IMR-90 (cell line): ENCODE data around the gene TP63. TPM values are rescaled to one million over a fixed set of nuclear protein-coding genes. Genes with fewer than 3 reads are reported as not detected.

Experiments
- ATAC-seq: fragments of 200-7000 bp; cut with Tn5 transposase; 2 replicates; pipeline ENCODE4 v1.9.1; 2020; ENCODE audit warnings: low read depth, mild to moderate bottlenecking, moderate library complexity
- BruUV-seq: library from RNA; stranded (reverse); fragments of 400-500 nt; replicated peaks from 2 replicates; lab custom pipeline; 2021; lab: Mats Ljungman, UMichigan
- CTCF ChIA-PET: fragments of 300-600 bp; formaldehyde crosslinking; extraction: SDS; loops from one replicate; lab custom pipeline; 2021; ENCODE audit warnings: antibody characterized with exemption; lab: Yijun Ruan, JAX
- POLR2A ChIA-PET: fragments of 300-600 bp; sonication (Branson Sonifier 250); formaldehyde crosslinking; loops from one replicate; lab custom pipeline; 2022; ENCODE audit warnings: antibody characterized with exemption; ENCODE audit not compliant: unreplicated experiment; lab: Charles Lee
- DNase-seq: peaks from one replicate; pipeline ENCODE4 v3.0.0; 2013
- H2AFZ ChIP-seq: replicated peaks from 2 replicates; pipeline ENCODE3; 2013; ENCODE audit warnings: low read length, mild to moderate bottlenecking; ENCODE audit not compliant: poor library complexity
- H2AK5ac ChIP-seq: 2 replicates; pipeline ENCODE4 v1.6.1; 2013; ENCODE audit warnings: low read depth, low read length, inconsistent platforms
- H2AK9ac ChIP-seq: replicated peaks from 2 replicates; pipeline ENCODE3; 2013; ENCODE audit warnings: mild to moderate bottlenecking, low read depth, low read length, moderate library complexity; ENCODE audit not compliant: poor library complexity
- H2BK120ac ChIP-seq: 2 replicates; pipeline ENCODE4 v1.6.1; 2013; ENCODE audit warnings: low read depth, low read length, inconsistent platforms
- H2BK15ac ChIP-seq: 3 replicates; pipeline ENCODE4 v1.6.1; 2013; ENCODE audit warnings: low read depth, low read length, inconsistent platforms
- H2BK20ac ChIP-seq: 2 replicates; pipeline ENCODE4 v1.6.1; 2013; ENCODE audit warnings: low read depth, mild to moderate bottlenecking, inconsistent platforms, low read length, moderate library complexity
- H2BK5ac ChIP-seq: 2 replicates; pipeline ENCODE4 v1.6.1; 2013; ENCODE audit warnings: mild to moderate bottlenecking, low read depth, low read length, inconsistent platforms; ENCODE audit not compliant: poor library complexity, severe bottlenecking
- H3K14ac ChIP-seq: replicated peaks from 2 replicates; pipeline ENCODE4 v1.6.1; 2013; ENCODE audit warnings: low read depth, low read length, inconsistent platforms
- H3K18ac ChIP-seq: 2 replicates; pipeline ENCODE4 v1.6.1; 2013; ENCODE audit warnings: low read depth, low read length, control low read depth
- H3K23ac ChIP-seq: 2 replicates; pipeline ENCODE4 v1.6.1; 2013; ENCODE audit warnings: low read depth, low read length, inconsistent platforms
- H3K27ac ChIP-seq: 2 replicates; pipeline ENCODE4 v1.5.1; 2013; ENCODE audit warnings: mild to moderate bottlenecking, control low read depth, low read length; ENCODE audit not compliant: insufficient read depth
- H3K27me3 ChIP-seq: 2 replicates; pipeline ENCODE4 v1.6.1; 2013; ENCODE audit warnings: low read length; ENCODE audit not compliant: control insufficient read depth, insufficient read depth
- H3K36me3 ChIP-seq: 2 replicates; pipeline ENCODE4 v1.6.1; 2013; ENCODE audit warnings: low read length, mixed read lengths; ENCODE audit not compliant: control insufficient read depth, insufficient read depth
- H3K4ac ChIP-seq: 2 replicates; pipeline ENCODE4 v1.6.1; 2013; ENCODE audit warnings: low read depth, low read length, inconsistent platforms
- H3K4me1 ChIP-seq: 2 replicates; pipeline ENCODE4 v1.6.1; 2013; ENCODE audit warnings: low read length, mixed read lengths; ENCODE audit not compliant: control insufficient read depth, insufficient read depth
- H3K4me2 ChIP-seq: 2 replicates; pipeline ENCODE4 v1.6.1; 2013; ENCODE audit warnings: low read depth, mild to moderate bottlenecking, control low read depth, low read length, moderate library complexity
- H3K4me3 ChIP-seq: 2 replicates; pipeline ENCODE4 v1.5.1; 2013; ENCODE audit warnings: low read depth, mild to moderate bottlenecking, control low read depth, low read length, moderate library complexity; ENCODE audit not compliant: insufficient read depth
- H3K56ac ChIP-seq: 2 replicates; pipeline ENCODE4 v1.6.1; 2013; ENCODE audit warnings: low read length, inconsistent platforms; ENCODE audit not compliant: insufficient read depth; ENCODE audit errors: extremely low read depth
- H3K79me1 ChIP-seq, 2 experiments: 2 replicates each; pipeline ENCODE4 v1.6.1; 2013; ENCODE audit warnings: low read length in 2 of 2, inconsistent platforms in 1 of 2, low read depth in 1 of 2
- H3K9ac ChIP-seq: 2 replicates; pipeline ENCODE4 v1.6.1; 2013; ENCODE audit warnings: low read depth, low read length, control low read depth
- H3K9me1 ChIP-seq: 2 replicates; pipeline ENCODE4 v1.6.1; 2013; ENCODE audit warnings: low read length, inconsistent platforms; ENCODE audit not compliant: insufficient read depth
- H3K9me3 ChIP-seq: 2 replicates; pipeline ENCODE4 v1.6.1; 2013; ENCODE audit warnings: low read length; ENCODE audit not compliant: control insufficient read depth, insufficient read depth
- H4K20me1 ChIP-seq: 2 replicates; pipeline ENCODE4 v1.6.1; 2013; ENCODE audit warnings: low read length, inconsistent platforms; ENCODE audit not compliant: insufficient read depth
- H4K5ac ChIP-seq: 2 replicates; pipeline ENCODE4 v1.6.1; 2013; ENCODE audit warnings: mild to moderate bottlenecking, low read depth, low read length, control low read depth
- H4K8ac ChIP-seq, 2 experiments: 2 replicates each; pipeline ENCODE4 v1.6.1; 2013; ENCODE audit warnings: low read depth in 2 of 2, low read length in 2 of 2, control low read depth in 1 of 2, inconsistent platforms in 1 of 2
- H4K91ac ChIP-seq: 2 replicates; pipeline ENCODE4 v1.6.1; 2013; ENCODE audit warnings: low read depth, low read length, inconsistent platforms; ENCODE audit not compliant: insufficient read depth
- BHLHE40 ChIP-seq: fragments of 150-350 bp; IDR thresholded peaks from 2 replicates; pipeline ENCODE4 v1.6.1; 2016; ENCODE audit warnings: mild to moderate bottlenecking, low read depth, low read length
- CEBPB ChIP-seq: IDR thresholded peaks from 2 replicates; pipeline ENCODE4 v1.6.1; 2012; ENCODE audit warnings: low read depth, low read length, improper control_type of control experiment
- CHD1 ChIP-seq: IDR thresholded peaks from 2 replicates; pipeline ENCODE4 v1.6.1; 2012; ENCODE audit warnings: low read depth, low read length, improper control_type of control experiment
- FOS ChIP-seq: fragments of 150-350 bp; IDR thresholded peaks from 2 replicates; pipeline ENCODE4 v1.6.1; 2016; ENCODE audit warnings: low read depth, low read length
- MAFK ChIP-seq: IDR thresholded peaks from 2 replicates; pipeline ENCODE4 v1.6.1; 2012; ENCODE audit warnings: low read depth, low read length, improper control_type of control experiment
- MAZ ChIP-seq: IDR thresholded peaks from 2 replicates; pipeline ENCODE4 v1.6.1; 2012; ENCODE audit warnings: low read depth, mild to moderate bottlenecking, low read length, improper control_type of control experiment, moderate library complexity, borderline replicate concordance
- MXI1 ChIP-seq: IDR thresholded peaks from 2 replicates; pipeline ENCODE4 v1.6.1; 2012; ENCODE audit warnings: low read depth, mild to moderate bottlenecking, low read length, moderate library complexity, borderline replicate concordance
- NFE2L2 ChIP-seq: fragments of 150-350 bp; IDR thresholded peaks from 2 replicates; pipeline ENCODE4 v1.6.1; 2016; ENCODE audit warnings: low read depth, mild to moderate bottlenecking, low read length
- POLR2A ChIP-seq: IDR thresholded peaks from 2 replicates; pipeline ENCODE4 v1.6.1; 2012; ENCODE audit warnings: mild to moderate bottlenecking, low read depth, low read length
- RAD21 ChIP-seq: IDR thresholded peaks from 2 replicates; pipeline ENCODE4 v1.6.1; 2012; ENCODE audit warnings: low read length, improper control_type of control experiment
- RCOR1 ChIP-seq: IDR thresholded peaks from 2 replicates; pipeline ENCODE4 v1.6.1; 2012; ENCODE audit warnings: mild to moderate bottlenecking, low read length, improper control_type of control experiment; ENCODE audit not compliant: insufficient replicate concordance
- RFX5 ChIP-seq: IDR thresholded peaks from 2 replicates; pipeline ENCODE4 v1.8.0; 2012; ENCODE audit warnings: low read depth, mild to moderate bottlenecking, low read length, moderate library complexity
- SMC3 ChIP-seq: fragments of 150-350 bp; IDR thresholded peaks from 2 replicates; pipeline ENCODE4 v1.6.1; 2016; ENCODE audit warnings: low read depth, mild to moderate bottlenecking, antibody characterized with exemption, low read length, moderate library complexity
- WGBS, 2 experiments: methylation state at CpG; one replicate each; pipeline versions ENCODE4 v1.1.5 to v1.1.7; 2013; ENCODE audit warnings: missing lambda C conversion rate in 2 of 2; ENCODE audit not compliant: insufficient read length in 1 of 2; ENCODE audit errors: extremely low coverage in 2 of 2; 5-methylcytosine and 5-hydroxymethylcytosine counted together
- dilution Hi-C: fragments of 300-500 bp; cut with HindIII; formaldehyde crosslinking; loops from one replicate; pipeline ENCODE4 v1.14.3; 2018; ENCODE audit warnings: low sequenced_read_pairs; ENCODE audit not compliant: unreplicated experiment
- in situ Hi-C: fragments of 300-500 bp; cut with MboI; formaldehyde crosslinking; loops from 3 replicates; pipeline ENCODE4 v1.14.3; 2019; ENCODE audit warnings: low sequenced_read_pairs, inconsistent platforms, mixed read lengths
- intact Hi-C: fragments of 100-400 bp; cut with micrococcal nuclease; formaldehyde crosslinking; loops from 2 replicates; pipeline ENCODE4 v1.10.0; 2022
- polyA plus RNA-seq, 3 experiments: library from polyadenylated mRNA; depleted of rRNA; stranded (reverse); fragments of >200 nt; gene quantifications; 2 replicates each; pipeline ENCODE4 v1.2.3, GENCODE V29; 2012; ENCODE audit warnings: low replicate concordance in 1 of 3
- total RNA-seq: library from RNA; depleted of rRNA; stranded (reverse); fragments of >200 nt; gene quantifications from 2 replicates; pipeline ENCODE4 v1.2.3, GENCODE V29; 2012
- TF ChIP-seq, protein P1 (sequence below): fragments of 150-350 bp; IDR thresholded peaks from 2 replicates; pipeline ENCODE4 v1.6.1; 2016; ENCODE audit warnings: low read depth, mild to moderate bottlenecking, low read length, moderate library complexity, borderline replicate concordance
- TF ChIP-seq, protein P2 (sequence below): fragments of 150-350 bp; IDR thresholded peaks from 2 replicates; pipeline ENCODE4 v1.6.1; 2017; ENCODE audit warnings: mild to moderate bottlenecking, antibody characterized with exemption, low read length, low read depth
- TF ChIP-seq, protein P3 (sequence below): conservative IDR thresholded peaks from 2 replicates; pipeline ENCODE4 v1.5.1; 2012; ENCODE audit warnings: mild to moderate bottlenecking, low read depth, low read length, improper control_type of control experiment

TP63 gene
- total and polyA plus RNA-seq, 2 of the 4 experiments (the other 2 are of a cell fraction): not detected

DNA sequence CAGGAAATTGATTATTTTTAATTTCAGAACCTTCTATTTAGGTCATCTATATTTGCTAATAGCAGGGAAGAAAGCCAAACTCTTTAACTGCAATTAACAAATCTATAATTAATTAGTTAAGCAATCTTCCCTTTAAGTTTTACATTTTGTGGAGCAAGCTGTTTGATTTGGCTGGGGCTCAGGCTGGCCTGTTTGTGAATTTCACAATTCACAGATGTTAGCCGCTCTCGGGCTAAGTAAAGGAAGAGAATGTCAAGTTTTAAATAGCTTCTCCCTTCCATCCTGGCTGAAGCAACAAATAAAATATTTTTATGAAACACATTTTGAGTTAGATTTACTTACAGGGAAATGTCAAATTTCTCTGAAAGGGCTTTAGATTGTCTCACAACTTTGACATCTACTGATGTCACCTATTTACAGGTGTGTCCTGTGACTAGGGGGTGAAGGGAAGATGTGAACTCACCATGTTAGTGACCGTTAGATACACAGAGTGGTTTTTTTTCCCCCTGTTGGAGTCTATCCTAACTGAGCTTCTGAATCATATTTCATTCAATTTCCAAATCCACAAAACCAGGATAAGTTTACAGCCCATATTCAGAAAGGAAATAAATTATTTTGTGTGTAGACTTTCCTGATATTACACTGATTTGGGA is 1.3 kb upstream of the TP63 start:
- Histone ChIP-seq H2AK5ac (no peak overlapping the region), H3K79me1 (no peaks in the 10 kb centered on the region), H3K9ac (no peak overlapping the region), H2BK5ac (no peak overlapping the region), H2AK9ac (no peak overlapping the region), H3K23ac (no peak overlapping the region), H3K18ac (no peak overlapping the region), H4K91ac (no peak overlapping the region), H4K8ac (no peak overlapping the region), H2AFZ (no peak overlapping the region), H3K9me1 (no peaks in the 10 kb centered on the region), H3K27me3 (no peaks in the 10 kb centered on the region; the same call in 1 of the 2 replicates), H4K20me1 (no peaks in the 10 kb centered on the region), H2BK20ac (no peak overlapping the region), H3K14ac (no peak overlapping the region), H3K4me1 (no peaks in the 10 kb centered on the region), H3K4me3 (no peak overlapping the region), H3K36me3 (no peaks in the 10 kb centered on the region), H3K9me3 (no peaks in the 10 kb centered on the region), H3K56ac (no peak overlapping the region), H2BK120ac (no peak overlapping the region), H2BK15ac (no peak overlapping the region), H3K27ac (no peak overlapping the region), H3K4ac (no peak overlapping the region), H3K4me2 (no peak overlapping the region), H4K5ac (no peak overlapping the region)
- DNase-seq (no peak), ATAC-seq (no peak)
- POLR2A ChIA-PET: no interaction called here
- dilution Hi-C loops: no loop called here
- BruUV-seq: no TSS peak
- TF ChIP-seq MAZ (no peak), BHLHE40 (no peak), CHD1 (no peak), SMC3 (no peak), RCOR1 (no peak), MAFK (no peak), MXI1 (no peak), CEBPB (no peak), POLR2A (no peak), FOS (no peak), NFE2L2 (no peak), RAD21 (no peak), RFX5 (no peak)
- TF ChIP-seq, protein P1, sequence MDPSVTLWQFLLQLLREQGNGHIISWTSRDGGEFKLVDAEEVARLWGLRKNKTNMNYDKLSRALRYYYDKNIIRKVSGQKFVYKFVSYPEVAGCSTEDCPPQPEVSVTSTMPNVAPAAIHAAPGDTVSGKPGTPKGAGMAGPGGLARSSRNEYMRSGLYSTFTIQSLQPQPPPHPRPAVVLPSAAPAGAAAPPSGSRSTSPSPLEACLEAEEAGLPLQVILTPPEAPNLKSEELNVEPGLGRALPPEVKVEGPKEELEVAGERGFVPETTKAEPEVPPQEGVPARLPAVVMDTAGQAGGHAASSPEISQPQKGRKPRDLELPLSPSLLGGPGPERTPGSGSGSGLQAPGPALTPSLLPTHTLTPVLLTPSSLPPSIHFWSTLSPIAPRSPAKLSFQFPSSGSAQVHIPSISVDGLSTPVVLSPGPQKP: no peak
- TF ChIP-seq, protein P2, sequence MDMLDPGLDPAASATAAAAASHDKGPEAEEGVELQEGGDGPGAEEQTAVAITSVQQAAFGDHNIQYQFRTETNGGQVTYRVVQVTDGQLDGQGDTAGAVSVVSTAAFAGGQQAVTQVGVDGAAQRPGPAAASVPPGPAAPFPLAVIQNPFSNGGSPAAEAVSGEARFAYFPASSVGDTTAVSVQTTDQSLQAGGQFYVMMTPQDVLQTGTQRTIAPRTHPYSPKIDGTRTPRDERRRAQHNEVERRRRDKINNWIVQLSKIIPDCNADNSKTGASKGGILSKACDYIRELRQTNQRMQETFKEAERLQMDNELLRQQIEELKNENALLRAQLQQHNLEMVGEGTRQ: no peak
- TF ChIP-seq, protein P3, sequence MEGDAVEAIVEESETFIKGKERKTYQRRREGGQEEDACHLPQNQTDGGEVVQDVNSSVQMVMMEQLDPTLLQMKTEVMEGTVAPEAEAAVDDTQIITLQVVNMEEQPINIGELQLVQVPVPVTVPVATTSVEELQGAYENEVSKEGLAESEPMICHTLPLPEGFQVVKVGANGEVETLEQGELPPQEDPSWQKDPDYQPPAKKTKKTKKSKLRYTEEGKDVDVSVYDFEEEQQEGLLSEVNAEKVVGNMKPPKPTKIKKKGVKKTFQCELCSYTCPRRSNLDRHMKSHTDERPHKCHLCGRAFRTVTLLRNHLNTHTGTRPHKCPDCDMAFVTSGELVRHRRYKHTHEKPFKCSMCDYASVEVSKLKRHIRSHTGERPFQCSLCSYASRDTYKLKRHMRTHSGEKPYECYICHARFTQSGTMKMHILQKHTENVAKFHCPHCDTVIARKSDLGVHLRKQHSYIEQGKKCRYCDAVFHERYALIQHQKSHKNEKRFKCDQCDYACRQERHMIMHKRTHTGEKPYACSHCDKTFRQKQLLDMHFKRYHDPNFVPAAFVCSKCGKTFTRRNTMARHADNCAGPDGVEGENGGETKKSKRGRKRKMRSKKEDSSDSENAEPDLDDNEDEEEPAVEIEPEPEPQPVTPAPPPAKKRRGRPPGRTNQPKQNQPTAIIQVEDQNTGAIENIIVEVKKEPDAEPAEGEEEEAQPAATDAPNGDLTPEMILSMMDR: no peak
- CTCF ChIA-PET: no interaction called here
- no CpG with 5 or more reads among the region's 3 CpGs for WGBS, 2 experiments
- in situ Hi-C loops: no loop called here
- intact Hi-C loops: no loop called here
